Loucy (cell line): ENCODE data around the gene GORAB.

Source experiments
- H2AFZ ChIP-seq: fragments of 200-600 bp; sonication (generic); 2 replicates; pipeline ENCODE4 v1.6.0; 2016; ENCODE audit warnings: antibody characterized with exemption, mild to moderate bottlenecking, low read length, moderate library complexity
- H3F3A ChIP-seq: fragments of 200-600 bp; 2 replicates; pipeline ENCODE4 v1.6.0; 2016; ENCODE audit warnings: antibody characterized with exemption, low read depth, mild to moderate bottlenecking
- H3K27me3 ChIP-seq: fragments of 200-600 bp; sonication (generic); 2 replicates; pipeline ENCODE4 v1.6.1; 2014; ENCODE audit warnings: low read length, mild to moderate bottlenecking; ENCODE audit not compliant: insufficient read depth, poor library complexity, severe bottlenecking
- H3K36me3 ChIP-seq: fragments of 200-600 bp; sonication (generic); 2 replicates; pipeline ENCODE4 v1.6.1; 2016; ENCODE audit warnings: low read length; ENCODE audit not compliant: insufficient read depth
- H3K4me1 ChIP-seq: fragments of 200-600 bp; sonication (generic); 2 replicates; pipeline ENCODE4 v1.5.1; 2014; ENCODE audit warnings: low read length, mild to moderate bottlenecking; ENCODE audit not compliant: insufficient read depth, poor library complexity, severe bottlenecking
- H3K4me2 ChIP-seq: fragments of 200-600 bp; sonication (generic); 2 replicates; pipeline ENCODE4 v1.6.0; 2014; ENCODE audit warnings: antibody characterized with exemption, low read length, low read depth, mild to moderate bottlenecking; ENCODE audit not compliant: poor library complexity, severe bottlenecking
- H3K4me3 ChIP-seq: fragments of 200-600 bp; sonication (generic); 2 replicates; pipeline ENCODE4 v1.5.1; 2014; ENCODE audit warnings: low read length, mild to moderate bottlenecking, mixed read lengths; ENCODE audit not compliant: poor library complexity, severe bottlenecking
- H3K79me2 ChIP-seq: fragments of 200-600 bp; sonication (generic); 2 replicates; pipeline ENCODE4 v1.6.1; 2014; ENCODE audit warnings: low read length; ENCODE audit not compliant: insufficient read depth
- H3K9ac ChIP-seq: fragments of 200-600 bp; sonication (generic); 2 replicates; pipeline ENCODE4 v1.6.0; 2014; ENCODE audit warnings: mild to moderate bottlenecking, low read depth, low read length, moderate library complexity; ENCODE audit not compliant: poor library complexity, severe bottlenecking
- H3K9me2 ChIP-seq: fragments of 200-600 bp; sonication (generic); replicated peaks from 2 replicates; pipeline ENCODE4 v1.6.1; 2016; ENCODE audit warnings: low read depth, low read length, mixed read lengths
- H3K9me3 ChIP-seq: fragments of 200-600 bp; sonication (generic); 2 replicates; pipeline ENCODE4 v1.6.1; 2014; ENCODE audit warnings: mild to moderate bottlenecking, antibody characterized with exemption, low read length, low read depth; ENCODE audit not compliant: insufficient read depth
- H4K20me1 ChIP-seq: fragments of 200-600 bp; sonication (generic); 2 replicates; pipeline ENCODE4 v1.6.0; 2014; ENCODE audit warnings: antibody characterized with exemption, low read length, mild to moderate bottlenecking; ENCODE audit not compliant: insufficient read depth, poor library complexity, severe bottlenecking
- CTCF ChIP-seq: fragments of 200-600 bp; sonication (generic); conservative IDR thresholded peaks from 2 replicates; pipeline ENCODE4 v1.5.1; 2014; ENCODE audit warnings: mild to moderate bottlenecking, antibody characterized with exemption, low read length
- EZH2phosphoT487 ChIP-seq: fragments of 200-600 bp; IDR thresholded peaks from 2 replicates; pipeline ENCODE4 v1.6.1; 2018; ENCODE audit warnings: antibody characterized with exemption, mild to moderate bottlenecking, moderate library complexity, borderline replicate concordance

The GORAB gene

GRCh38 chr1:170530972-170531757, 801 bp upstream of the GORAB start:
- Histone ChIP-seq H3K4me1 (peaks cover 32% of the 10 kb centered on the region), H3K9ac (peak overlapping the region; percentile 92), H3F3A (no peaks in the 10 kb centered on the region), H3K36me3 (no peaks in the 10 kb centered on the region), H3K4me2 (peak overlapping the region; percentile 92), H3K9me2 (no peaks in the 10 kb centered on the region), H2AFZ (peak overlapping the region; percentile 96), H3K27me3 (no peaks in the 10 kb centered on the region), H3K79me2 (peaks cover 42% of the 10 kb centered on the region), H3K9me3 (no peaks in the 10 kb centered on the region), H3K4me3 (peak overlapping the region; percentile 85), H4K20me1 (peaks cover 15% of the 10 kb centered on the region)
- TF ChIP-seq EZH2phosphoT487 (no peak), CTCF (no peak)

- H3K9me3 ChIP-seq: no peaks in the 10 kb centered on the region
- H4K20me1 ChIP-seq: peaks cover 20% of the 10 kb centered on the region
- H3K4me2 ChIP-seq: peak overlapping the region; percentile 92
- no peaks in the 10 kb centered on the region for H3F3A ChIP-seq
- no peaks in the 10 kb centered on the region for H3K9me2 ChIP-seq
- no peaks in the 10 kb centered on the region for H3K36me3 ChIP-seq
- H2AFZ ChIP-seq: no peak overlapping the region
- peaks cover 60% of the 10 kb centered on the region for H3K79me2 ChIP-seq
- TF ChIP-seq EZH2phosphoT487 (no peak), CTCF (no peak)
- H3K27me3 ChIP-seq: no peaks in the 10 kb centered on the region
- H3K9ac ChIP-seq: peak overlapping the region; percentile 92
- peak overlapping the region; percentile 85 for H3K4me3 ChIP-seq
- peaks cover 47% of the 10 kb centered on the region for H3K4me1 ChIP-seq
Measured at GRCh38 chr1:170533298-170533697, 1.3 kb downstream of the GORAB start.

- no peak for TF ChIP-seq EZH2phosphoT487
- TF ChIP-seq CTCF: no peak
- Histone ChIP-seq H3F3A (no peaks in the 10 kb centered on the region), H3K9ac (no peak overlapping the region), H3K4me1 (peaks cover 47% of the 10 kb centered on the region), H3K4me2 (peak overlapping the region; percentile 92), H3K27me3 (no peaks in the 10 kb centered on the region), H4K20me1 (peaks cover 20% of the 10 kb centered on the region), H3K4me3 (peak overlapping the region; percentile 85), H3K9me2 (no peaks in the 10 kb centered on the region), H3K9me3 (no peaks in the 10 kb centered on the region), H3K79me2 (peaks cover 60% of the 10 kb centered on the region), H2AFZ (no peak overlapping the region), H3K36me3 (peaks cover 7% of the 10 kb centered on the region; the same call in 1 of the 2 replicates)
Measured at GRCh38 chr1:170534626-170535147, 2.7 kb downstream of the GORAB start.
